B cell (primary cell): Measurements from ENCODE around the gene SH2B2.

Experiments
- EZH2 ChIP-seq: IDR thresholded peaks from 2 replicates; pipeline ENCODE4 v1.6.1; 2012; ENCODE audit warnings: borderline replicate concordance, low read depth, mild to moderate bottlenecking, moderate library complexity, low read length; ENCODE audit not compliant: insufficient read depth, poor library complexity, severe bottlenecking
- TF ChIP-seq, protein P1 (sequence below): fragments of 200-600 bp; IDR thresholded peaks from one replicate; pipeline ENCODE4 v1.8.0; 2022; ENCODE audit warnings: antibody characterized with exemption, mild to moderate bottlenecking

DNA sequence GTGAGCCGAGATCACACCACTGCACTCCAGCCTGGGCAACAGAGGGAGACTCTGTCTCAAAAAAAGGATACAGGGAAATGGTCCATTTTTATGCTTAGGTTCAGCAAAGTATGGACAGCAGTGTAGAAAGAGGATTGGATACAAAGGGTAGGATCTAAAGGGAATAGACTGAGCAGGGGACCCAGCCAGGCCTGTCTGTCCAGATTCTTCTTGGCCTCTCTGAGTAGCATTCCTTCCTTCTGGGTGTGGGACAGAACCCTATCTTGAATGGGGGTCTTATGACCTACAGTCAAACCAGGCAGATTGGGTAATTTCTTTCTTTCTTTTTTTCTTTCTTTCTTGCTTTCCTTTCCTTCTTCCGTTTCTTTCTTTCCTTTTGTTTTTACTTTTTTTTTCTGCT, 25.6 kb downstream of the SH2B2 start:
- TF ChIP-seq, protein P1, sequence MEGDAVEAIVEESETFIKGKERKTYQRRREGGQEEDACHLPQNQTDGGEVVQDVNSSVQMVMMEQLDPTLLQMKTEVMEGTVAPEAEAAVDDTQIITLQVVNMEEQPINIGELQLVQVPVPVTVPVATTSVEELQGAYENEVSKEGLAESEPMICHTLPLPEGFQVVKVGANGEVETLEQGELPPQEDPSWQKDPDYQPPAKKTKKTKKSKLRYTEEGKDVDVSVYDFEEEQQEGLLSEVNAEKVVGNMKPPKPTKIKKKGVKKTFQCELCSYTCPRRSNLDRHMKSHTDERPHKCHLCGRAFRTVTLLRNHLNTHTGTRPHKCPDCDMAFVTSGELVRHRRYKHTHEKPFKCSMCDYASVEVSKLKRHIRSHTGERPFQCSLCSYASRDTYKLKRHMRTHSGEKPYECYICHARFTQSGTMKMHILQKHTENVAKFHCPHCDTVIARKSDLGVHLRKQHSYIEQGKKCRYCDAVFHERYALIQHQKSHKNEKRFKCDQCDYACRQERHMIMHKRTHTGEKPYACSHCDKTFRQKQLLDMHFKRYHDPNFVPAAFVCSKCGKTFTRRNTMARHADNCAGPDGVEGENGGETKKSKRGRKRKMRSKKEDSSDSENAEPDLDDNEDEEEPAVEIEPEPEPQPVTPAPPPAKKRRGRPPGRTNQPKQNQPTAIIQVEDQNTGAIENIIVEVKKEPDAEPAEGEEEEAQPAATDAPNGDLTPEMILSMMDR = no peak
- no peak for TF ChIP-seq EZH2
